Pulmonary artery endothelial cell (primary cell): Measurements from ENCODE around the gene ANTXR1. TPM values are rescaled to one million over a fixed set of nuclear protein-coding genes. Genes with fewer than 3 reads are reported as not detected.

Experiments used
- total RNA-seq: library from RNA; depleted of rRNA; stranded (reverse); fragments of >200 nt; gene quantifications from 2 replicates; pipeline ENCODE4 v1.2.3, GENCODE V29; 2014

ANTXR1 gene
- total RNA-seq, 1 donor from 2014 or later, result 8.8 TPM

Other genes starting within 250 kb of the ANTXR1 start
- not detected in 2 replicates for gene BMP10, start 141.8 kb upstream of the ANTXR1 start, total RNA-seq
- not detected in 2 replicates for gene GKN2, start 60.3 kb upstream of the ANTXR1 start, total RNA-seq
- gene GKN1, start 38.5 kb upstream of the ANTXR1 start, total RNA-seq, result not detected in 2 replicates